GM15510 (cell line): Measurements from ENCODE around the gene LRIG1.

Experiments used
- POLR2A ChIP-seq: IDR thresholded peaks from 3 replicates; pipeline ENCODE4 v1.6.1; 2011; ENCODE audit warnings: borderline replicate concordance; ENCODE audit not compliant: insufficient read length; ENCODE audit errors: extremely low read depth

The LRIG1 gene

DNA sequence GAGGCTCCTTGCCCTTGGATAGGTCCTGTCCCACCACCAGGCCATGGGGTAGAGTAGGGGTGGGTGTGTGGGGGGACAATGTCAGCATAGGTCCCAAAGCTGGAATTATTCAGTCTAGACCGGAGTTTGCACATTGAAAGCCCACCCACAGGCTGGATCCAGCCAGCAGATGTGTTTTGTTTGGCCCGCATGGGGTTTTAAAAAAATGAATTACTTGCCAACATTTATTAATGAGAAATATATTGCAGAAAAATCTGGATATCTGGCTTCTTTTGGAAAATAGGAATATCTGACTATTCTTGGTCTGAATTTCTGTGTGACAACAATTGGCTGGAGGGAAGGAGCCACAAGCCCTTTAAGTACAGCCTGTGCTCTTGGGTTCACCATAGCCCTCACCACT lies 17.3 kb upstream of the LRIG1 start:
- no peak for TF ChIP-seq POLR2A

DNA sequence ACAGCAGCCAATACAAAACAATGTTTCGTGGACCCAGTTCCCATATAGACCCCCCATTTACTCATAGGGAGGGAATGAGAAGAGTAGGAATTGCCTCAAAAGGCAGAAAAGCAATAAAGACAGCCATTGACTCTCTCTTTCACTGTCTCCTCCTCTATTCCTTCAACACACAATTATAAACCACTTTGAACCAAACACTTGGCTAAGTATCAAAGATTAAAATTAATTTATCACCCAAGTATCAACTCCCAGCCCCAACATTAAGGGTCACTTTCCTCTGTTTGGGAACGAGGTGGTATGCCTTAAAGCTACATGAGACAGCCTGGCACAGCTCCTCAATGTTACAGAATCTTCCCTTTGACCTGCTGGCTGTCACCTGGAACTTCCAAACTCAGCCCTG lies 16.4 kb upstream of the LRIG1 start:
- TF ChIP-seq POLR2A = no peak

DNA sequence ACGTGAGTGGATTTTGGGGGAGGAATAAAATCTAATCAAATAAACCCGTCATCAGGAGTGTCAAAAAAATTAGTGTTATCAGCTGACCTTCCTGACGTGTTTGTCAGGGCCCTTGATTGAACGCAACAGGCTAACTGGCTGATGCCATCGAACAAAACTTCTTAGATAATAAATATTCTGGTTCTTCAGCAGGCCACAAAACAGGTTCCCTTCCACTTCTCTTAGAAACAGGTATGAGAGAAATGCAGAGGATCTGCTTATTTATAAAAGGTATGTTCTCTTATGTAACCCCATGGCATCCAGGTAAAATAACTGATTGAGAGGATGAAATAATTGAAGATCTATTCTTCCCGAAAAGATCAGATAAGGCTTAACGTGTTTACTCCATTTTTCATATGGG lies 7.6 kb upstream of the LRIG1 start:
- TF ChIP-seq POLR2A = no peak

DNA sequence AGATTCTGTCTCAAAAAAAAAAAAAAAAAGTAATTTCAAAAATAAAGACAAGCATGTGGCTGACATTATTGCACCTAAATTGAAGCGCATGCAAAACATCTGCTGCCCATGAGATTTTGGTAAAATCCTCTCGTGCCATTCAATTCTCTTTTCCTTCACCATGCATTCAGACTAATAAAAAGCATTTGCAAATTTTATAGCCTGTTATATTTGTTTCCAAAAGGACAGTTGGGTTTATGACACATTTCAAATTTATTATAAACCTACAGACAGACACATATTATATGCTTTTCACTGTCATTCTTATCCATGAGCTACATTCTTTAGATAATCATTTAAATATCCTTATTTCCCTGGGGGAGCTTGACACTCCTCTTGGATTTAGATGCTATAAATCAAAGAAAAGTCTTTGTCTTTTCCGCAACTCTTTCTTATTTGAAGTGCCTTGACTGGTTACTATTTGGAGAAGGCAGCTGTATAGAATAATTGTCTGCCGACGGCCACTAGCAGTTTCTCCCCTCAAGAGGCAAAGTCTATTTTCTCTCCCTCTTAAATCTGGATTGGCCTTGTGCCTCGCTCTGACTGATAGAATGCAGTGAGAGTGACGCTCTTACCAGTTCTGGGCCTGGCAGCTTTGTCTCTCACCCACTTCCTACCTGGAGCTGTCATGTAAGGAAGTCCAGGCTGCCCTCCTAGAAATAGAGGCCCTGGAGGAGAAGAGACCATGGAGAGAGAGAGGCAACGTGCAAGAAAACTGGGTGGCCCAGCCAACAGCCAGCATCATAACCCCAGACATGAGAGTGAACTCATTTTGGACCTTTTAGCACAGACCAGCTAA lies 6.8 kb upstream of the LRIG1 start:
- no peak for TF ChIP-seq POLR2A

DNA sequence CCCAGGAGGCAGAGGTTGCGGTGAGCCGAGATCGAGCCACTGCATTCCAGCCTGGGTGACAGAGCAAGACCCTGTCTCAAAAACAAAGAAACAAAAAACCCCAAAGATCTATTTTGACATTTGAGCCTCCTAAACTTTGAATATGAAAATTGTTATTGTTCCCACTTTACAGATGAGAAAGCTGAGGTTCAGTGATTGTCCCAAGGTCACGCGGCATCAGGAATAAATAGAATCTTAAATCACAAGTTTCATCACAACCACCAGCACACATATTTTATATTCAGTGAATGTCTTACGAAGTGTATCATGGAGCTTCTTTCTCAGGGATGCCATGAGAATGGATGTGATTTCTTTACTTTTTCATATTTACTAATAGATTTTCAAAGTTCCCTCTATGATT lies 5.3 kb upstream of the LRIG1 start:
- TF ChIP-seq POLR2A = no peak

DNA sequence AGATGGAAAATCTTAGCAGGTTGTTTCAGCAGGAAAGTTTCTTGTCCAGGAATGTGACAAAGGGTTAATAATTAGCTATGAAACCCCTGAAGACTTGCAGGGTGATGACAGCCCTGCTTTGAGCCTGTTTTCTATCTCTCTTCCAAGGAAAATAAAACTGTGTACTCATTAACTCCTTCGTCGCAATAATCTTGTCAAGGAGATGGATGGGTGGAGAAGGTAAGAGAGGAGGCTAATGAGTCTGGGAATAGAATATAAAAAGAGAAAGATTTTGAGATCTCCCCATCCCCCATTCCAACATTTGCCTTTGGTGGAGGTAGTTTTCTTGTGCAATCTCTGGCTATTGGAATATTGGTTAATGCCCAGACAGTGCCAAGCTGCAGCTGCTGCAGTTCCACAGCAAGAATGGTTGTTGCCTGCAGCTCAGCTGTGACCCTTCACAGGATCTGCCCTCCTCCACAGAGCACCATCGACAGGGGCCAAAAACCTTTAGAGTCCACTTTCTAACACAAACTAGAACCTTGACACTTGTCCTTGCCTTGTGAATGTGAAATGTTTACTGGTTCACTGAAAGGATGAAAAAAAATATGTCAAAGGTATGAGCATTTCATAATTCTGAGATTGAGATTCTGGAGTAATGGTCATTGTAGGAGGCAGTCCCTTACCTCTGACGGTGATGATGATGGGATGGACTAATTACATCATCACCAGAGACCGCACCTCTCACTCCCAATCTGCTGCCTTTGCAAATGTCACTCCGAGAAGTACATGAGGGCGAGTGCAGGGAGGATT lies 4.2 kb upstream of the LRIG1 start:
- no peak for TF ChIP-seq POLR2A

DNA sequence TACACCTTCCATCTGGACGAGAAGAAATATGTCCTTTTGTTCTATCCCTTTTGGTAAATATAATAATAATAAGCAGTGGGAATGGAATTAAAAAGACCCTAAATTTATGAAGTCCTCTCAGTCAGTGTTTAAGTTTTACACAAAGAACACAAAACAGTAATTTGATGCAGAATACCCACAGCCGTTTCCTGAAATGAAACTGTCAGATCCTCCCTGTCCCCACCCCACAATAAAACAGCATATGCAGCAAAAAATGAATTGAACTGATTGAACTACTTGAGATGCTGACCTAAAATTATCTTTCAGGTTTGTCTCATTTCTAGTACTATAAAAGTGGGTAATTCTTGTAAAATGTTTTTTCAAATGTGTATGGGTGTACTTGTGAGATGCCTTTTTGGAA lies 2.2 kb upstream of the LRIG1 start:
- no peak for TF ChIP-seq POLR2A

DNA sequence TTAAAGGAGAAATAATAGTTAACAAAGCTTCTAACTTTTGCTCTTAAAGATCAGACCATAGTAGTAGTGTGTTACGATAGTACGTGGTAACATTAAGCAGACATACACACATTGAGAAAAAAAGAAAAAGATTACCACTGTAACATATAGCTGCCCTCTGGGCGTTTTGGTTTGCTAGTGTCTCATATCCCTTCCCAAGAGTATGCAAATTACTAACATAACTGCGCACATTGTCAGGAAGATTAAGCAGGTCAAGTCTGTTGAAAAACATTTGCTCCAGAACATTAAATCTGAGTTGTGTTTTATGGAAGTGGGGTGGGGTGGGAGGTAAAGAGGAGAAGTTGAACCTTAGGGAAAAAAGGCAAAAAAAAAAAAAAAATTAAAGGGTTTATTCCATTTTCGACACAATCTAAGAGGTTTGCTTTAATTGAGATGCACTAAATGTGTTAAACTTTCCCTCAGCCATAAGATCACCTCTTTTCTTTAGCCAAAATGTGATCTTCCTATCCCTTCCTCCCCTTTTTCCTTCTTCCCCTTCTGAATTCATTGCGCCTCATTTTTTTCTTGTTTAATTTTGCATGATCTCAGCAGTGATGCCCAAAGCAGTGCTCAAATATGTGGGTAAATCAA lies 1.5 kb upstream of the LRIG1 start:
- TF ChIP-seq POLR2A = no peak

DNA sequence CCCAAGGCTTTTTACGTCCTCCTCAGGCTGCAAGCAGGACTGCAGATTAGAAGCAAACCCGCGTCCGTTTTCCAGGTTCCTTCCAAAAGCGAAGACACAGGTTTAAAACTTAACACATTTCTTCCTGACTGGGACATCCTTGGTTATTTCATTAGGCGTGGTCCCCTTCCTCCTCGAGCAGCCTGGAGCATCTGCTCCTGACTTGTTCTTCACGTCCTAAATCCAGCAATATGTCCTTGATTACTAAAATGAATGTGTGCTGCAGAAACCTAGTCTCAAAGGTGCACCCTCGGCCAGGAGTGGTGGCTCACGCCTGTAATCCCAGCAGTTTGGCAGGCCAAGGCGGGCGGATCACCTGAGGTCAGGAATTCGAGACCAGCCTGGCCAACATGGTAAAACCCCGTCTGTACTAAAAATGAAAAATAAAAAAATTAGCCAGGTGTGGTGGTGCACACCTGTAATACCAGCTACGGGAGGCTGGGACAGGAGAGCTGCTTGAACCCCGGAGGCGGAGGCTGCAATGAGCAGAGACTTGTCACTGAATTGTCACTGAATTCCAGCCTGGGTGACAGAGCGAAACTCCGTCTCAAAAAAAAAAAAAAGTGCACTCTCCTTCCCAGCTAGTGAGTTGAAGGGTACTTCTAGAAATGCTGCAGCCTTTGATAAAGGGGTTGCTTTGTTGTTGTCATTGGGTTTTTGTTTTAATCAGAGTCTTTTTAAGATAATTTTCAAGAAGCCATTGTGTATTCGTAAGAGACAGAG lies 842 bp upstream of the LRIG1 start:
- TF ChIP-seq POLR2A = no peak

DNA sequence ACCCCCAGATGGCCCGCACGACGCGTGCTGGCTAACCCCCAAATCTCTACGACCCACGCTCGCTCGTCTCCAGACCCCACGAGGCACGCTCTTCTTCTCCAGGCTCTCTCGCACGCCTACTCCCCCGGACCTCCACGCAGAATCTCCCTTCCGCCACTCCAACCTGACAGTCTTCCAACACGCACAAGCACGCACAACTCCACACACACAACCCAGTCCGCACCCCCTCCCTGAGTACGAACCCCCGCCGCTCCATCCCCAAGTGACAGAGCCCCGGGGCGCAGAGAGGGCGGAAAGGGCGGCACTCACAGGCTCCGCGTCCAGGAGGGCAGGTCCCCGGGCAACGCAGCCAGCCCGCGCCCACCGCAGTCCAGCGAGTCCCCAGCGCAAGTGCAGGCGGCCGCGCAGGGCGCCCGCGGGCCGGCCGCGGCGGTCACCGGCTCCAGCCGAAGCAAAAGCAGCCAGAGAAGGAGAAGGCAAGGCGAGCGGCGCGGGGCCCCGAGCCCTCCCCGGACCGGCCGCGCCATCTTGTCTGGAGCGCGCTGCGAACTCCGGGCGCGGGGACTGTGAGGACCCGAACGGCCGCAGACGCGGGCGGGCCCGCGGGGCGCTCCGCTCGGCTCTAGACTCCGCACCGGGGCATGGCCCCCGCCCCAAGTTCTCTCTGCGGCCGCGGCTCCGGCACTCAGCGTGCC lies 794 bp downstream of the LRIG1 start:
- no peak for TF ChIP-seq POLR2A

DNA sequence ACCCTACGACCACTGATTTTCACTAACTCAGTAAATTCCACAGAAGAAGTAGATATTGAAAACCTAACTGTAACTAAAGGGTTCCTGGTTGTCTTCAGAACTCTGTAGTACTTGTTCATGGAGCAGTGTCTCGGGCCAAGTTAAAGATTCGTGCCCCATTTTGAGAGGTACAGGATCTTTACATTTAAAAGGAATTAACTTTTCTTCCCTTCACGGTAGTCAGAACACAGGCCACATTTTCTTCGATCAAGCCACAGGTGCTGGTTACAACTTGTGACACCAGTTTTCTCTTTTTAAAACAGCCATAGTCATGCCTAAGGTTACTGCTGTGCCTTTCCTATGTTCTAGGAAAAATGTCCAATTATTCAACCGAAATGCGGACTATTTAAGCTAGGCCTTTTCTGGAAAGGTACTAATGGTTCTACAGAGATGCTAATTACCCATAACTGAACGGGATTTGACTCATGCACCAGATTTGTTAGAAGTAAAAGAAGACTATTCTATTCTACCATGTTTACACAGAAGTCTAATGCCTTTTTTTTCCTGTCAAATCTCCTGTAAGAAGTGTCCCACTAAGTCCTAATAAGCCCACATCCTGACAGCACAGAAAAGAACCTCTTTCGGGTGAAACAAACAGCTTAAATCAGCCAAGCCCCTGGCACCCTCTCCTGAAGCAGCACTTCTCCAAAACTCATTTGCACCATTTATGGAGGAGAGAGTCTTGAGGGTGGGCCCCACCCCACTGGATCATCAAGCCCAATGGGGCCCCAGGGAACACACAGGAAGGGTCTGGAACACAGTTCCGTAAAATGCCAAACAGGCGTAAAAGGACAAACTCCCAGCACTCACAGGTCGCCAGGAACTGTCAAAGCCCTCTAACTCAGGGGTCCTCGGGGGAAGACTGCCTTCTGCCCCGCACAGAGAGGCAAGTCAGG lies 1.9 kb downstream of the LRIG1 start:
- no peak for TF ChIP-seq POLR2A

DNA sequence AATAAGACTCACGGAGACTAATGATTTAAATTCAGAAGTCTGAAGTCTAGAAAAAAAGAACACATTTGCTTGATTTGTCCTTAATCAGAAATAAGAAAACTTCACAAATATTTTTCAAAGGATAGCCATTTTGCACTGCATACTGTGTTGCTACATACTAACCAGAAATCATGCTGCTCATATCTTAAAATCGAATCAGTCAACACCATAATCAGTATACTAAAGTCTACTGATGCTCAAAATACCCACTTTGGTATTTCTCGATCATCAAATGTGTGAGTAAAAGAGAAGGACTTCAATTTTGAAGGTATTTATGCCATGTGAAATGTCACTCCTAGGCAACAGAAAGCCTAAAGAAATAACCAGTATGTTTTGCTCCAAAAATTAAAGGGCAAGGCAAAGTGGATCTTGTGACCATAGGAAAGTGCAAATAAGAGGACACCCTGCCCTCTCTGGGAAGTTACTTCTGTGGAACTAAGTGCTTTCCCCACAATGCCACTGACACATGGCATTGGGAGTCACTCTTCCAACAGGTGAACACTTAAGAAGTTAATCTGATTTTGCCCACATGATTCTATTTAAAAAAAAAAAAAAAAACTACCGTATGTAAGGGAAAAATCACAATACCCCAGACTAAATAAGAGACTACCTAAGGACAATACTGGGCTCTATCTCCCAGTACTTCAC lies 2.7 kb downstream of the LRIG1 start:
- TF ChIP-seq POLR2A = no peak
